Bronchial epithelial cell (primary cell): ENCODE measurements around the gene VCL. TPM values are rescaled to one million over a fixed set of nuclear protein-coding genes. Genes with fewer than 3 reads are reported as not detected.

ENCODE experiments used
- DNase-seq: peaks from one replicate; pipeline ENCODE4 v3.0.0-alpha.2; 2010; ENCODE audit warnings: low read depth
- FAIRE-seq: peaks from 2 replicates; lab custom pipeline; 2011; peaks lifted over from hg19 to GRCh38; lab: Jason Lieb, UNC
- H3K27me3 ChIP-seq: 2 replicates; pipeline ENCODE4 v1.5.1; 2011; ENCODE audit warnings: low read length; ENCODE audit not compliant: control insufficient read depth, insufficient read depth
- H3K36me3 ChIP-seq: 2 replicates; pipeline ENCODE4 v1.5.1; 2011; ENCODE audit warnings: low read length; ENCODE audit not compliant: control insufficient read depth, insufficient read depth
- H3K4me3 ChIP-seq: 2 replicates; pipeline ENCODE4 v1.5.1; 2011; ENCODE audit warnings: mild to moderate bottlenecking, low read depth, low read length, control low read depth
- CTCF ChIP-seq: IDR thresholded peaks from 2 replicates; pipeline ENCODE4 v1.5.1; 2011; ENCODE audit warnings: mild to moderate bottlenecking, moderate library complexity, low read length, control low read depth, inconsistent platforms; ENCODE audit not compliant: insufficient read depth, severe bottlenecking
- total RNA-seq: library from RNA; depleted of rRNA; stranded (reverse); fragments of >200 nt; gene quantifications from 2 replicates; pipeline ENCODE4 v1.2.1, GENCODE V29; 2014

The VCL gene
- total RNA-seq, 1 donor from 2014 or later, result 40.8 TPM

GRCh38 chr10:74096777-74097176 is 98.9 kb downstream of the VCL start:
- H3K27me3 ChIP-seq, result no peaks in the 10 kb centered on the region
- peaks cover 26% of the 10 kb centered on the region for H3K36me3 ChIP-seq
- no peak overlapping the region for H3K4me3 ChIP-seq
- FAIRE-seq (no peak), DNase-seq (no peak)
- TF ChIP-seq CTCF, result no peak

- Histone ChIP-seq H3K4me3 (no peak overlapping the region), H3K36me3 (peaks cover 21% of the 10 kb centered on the region), H3K27me3 (no peaks in the 10 kb centered on the region)
- no peak for TF ChIP-seq CTCF
- no peak for FAIRE-seq
- peak; percentile 73 for DNase-seq
Measured at GRCh38 chr10:74097776-74098175, 99.9 kb downstream of the VCL start.

- TF ChIP-seq CTCF, result no peak
- DNase-seq, result no peak
- Histone ChIP-seq H3K36me3 (peaks cover 19% of the 10 kb centered on the region), H3K27me3 (no peaks in the 10 kb centered on the region), H3K4me3 (no peak overlapping the region)
- FAIRE-seq, result no peak
Measured at GRCh38 chr10:74099420-74099819, 101.5 kb downstream of the VCL start.

- FAIRE-seq, result no peak
- Histone ChIP-seq H3K4me3 (no peak overlapping the region), H3K36me3 (peaks cover 19% of the 10 kb centered on the region), H3K27me3 (no peaks in the 10 kb centered on the region)
- TF ChIP-seq CTCF, result no peak
- peak; percentile 74 for DNase-seq
Measured at GRCh38 chr10:74099836-74100235, 101.9 kb downstream of the VCL start.

- Histone ChIP-seq H3K27me3 (no peaks in the 10 kb centered on the region), H3K36me3 (peaks cover 21% of the 10 kb centered on the region), H3K4me3 (no peak overlapping the region)
- DNase-seq (no peak), FAIRE-seq (no peak)
- peak; percentile 34 for TF ChIP-seq CTCF
Measured at GRCh38 chr10:74103560-74104258, 105.8 kb downstream of the VCL start.

- FAIRE-seq (no peak), DNase-seq (no peak)
- H3K36me3 ChIP-seq, result peaks cover 26% of the 10 kb centered on the region
- no peak overlapping the region for H3K4me3 ChIP-seq
- no peak for TF ChIP-seq CTCF
- no peaks in the 10 kb centered on the region for H3K27me3 ChIP-seq
Measured at GRCh38 chr10:74104480-74104879, 106.6 kb downstream of the VCL start.
